D341Med (cell line): ENCODE measurements around the gene METRNL.
"Not testable (repeated sequence)": the region's sequence is repeated elsewhere in the genome, so short reads cannot be mapped to it uniquely, and the experiment has no call there.

Experiments
- DNase-seq: peaks from one replicate; pipeline ENCODE4 v3.0.0; 2012; ENCODE audit warnings: low spot score

The METRNL gene

GRCh38 chr17:83107656-83108048, 28.2 kb downstream of the METRNL start:
- DNase-seq: no peak

- no peak for DNase-seq
These were observed 29.3 kb downstream of the METRNL start for GRCh38 chr17:83108709-83109108.

GRCh38 chr17:83109386-83109785, 30.0 kb downstream of the METRNL start:
- DNase-seq: no peak

GRCh38 chr17:83109793-83110645, 30.6 kb downstream of the METRNL start:
- no peak for DNase-seq

DNA sequence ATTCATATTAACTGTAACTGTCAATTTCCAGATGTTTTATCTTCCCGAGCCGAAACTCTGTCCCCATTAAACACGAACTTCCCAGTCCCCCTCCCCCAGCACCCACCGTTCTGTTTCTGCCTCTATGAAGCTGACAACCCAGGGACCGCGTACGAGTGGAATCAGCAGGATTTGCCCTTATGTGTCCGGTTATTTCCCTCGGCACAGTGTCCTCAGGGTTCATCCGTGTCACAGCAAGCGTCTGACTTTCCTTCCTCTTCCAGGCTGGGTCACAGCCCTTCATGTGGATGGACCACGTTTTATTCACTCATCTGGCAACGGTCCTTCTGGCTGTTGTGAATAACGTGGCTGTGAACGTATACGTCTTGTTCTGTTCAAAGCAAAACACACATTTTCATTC, 31.3 kb downstream of the METRNL start:
- no peak for DNase-seq

DNA sequence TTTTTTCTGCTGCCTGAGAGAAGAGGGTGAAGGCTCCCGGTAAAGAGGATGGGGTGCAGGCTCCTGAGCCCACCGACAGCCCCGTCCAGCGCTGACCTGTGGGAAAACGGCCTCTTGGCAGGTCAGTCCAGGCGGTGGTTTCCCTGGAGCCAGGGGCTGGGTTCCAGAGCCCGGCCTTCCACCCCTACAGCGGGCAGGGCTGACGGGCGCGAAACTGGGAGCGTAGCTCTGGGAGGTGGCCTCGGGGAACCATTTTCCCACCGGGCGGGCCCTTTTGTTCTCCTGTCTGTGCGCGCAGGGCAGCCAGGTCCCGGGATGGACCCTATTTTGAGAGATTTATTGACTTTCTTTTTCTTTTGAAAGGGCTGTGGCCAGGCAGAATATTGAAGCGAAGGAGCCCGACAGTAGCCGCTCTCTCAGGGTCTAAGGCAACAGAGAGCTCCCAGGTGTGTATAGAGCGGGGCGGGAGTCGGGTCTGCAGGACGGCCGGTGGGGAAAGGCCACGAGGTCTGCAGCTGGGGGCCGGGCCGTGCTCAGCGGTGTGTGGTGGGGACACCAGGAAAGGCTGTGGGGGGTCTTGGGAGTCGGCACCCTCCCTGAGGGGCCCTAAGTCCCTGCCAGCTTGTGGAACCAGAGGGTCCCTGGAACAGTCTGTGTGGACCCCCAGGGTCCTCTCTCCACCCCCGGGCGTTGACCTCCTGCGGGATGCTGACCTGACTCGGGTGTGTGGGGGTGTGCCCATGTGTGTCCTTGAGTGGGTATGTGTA, 32.3 kb downstream of the METRNL start:
- no peak for DNase-seq

DNA sequence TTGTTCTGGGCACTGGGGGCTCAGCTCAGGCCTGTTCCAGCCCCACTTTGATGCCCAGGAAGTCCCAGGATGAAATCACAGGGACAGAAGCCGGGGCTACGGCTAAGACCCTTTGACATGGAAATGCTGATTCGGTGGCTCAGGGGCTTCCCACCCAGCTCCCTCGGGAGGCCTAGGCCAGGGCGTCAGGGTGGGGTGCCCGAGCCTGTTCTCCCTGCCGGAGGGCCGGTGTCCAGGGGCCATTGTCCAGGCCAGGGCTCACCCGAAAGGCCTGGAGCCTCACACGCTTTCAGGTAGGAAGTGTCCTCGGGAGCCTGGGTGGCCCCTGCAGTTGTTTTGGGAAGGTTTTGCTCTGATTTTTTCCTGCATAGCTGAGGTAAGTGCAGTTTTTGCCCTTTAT, 34.0 kb downstream of the METRNL start:
- DNase-seq: no peak

DNA sequence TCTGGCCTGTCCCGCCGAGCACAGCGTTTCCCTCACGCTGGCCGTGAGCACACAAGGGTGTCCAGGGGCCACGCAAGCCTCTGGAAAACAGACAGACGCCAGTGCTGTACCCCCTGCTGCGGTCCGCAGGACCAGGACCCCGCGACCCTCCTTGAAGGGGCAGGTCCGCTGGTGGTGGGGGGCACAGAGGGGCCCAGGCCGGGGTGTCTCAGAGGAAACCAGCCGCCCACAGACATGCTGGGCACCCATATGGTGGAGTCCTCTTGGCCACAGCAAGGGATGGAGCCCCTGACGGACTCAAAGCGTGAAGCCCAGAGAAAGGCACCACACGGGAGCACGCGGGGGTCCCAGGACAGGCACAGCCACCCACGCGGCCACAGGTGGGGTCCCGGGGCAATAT, 34.4 kb downstream of the METRNL start:
- DNase-seq: no peak

GRCh38 chr17:83114706-83115105, 35.3 kb downstream of the METRNL start:
- DNase-seq: no peak

DNA sequence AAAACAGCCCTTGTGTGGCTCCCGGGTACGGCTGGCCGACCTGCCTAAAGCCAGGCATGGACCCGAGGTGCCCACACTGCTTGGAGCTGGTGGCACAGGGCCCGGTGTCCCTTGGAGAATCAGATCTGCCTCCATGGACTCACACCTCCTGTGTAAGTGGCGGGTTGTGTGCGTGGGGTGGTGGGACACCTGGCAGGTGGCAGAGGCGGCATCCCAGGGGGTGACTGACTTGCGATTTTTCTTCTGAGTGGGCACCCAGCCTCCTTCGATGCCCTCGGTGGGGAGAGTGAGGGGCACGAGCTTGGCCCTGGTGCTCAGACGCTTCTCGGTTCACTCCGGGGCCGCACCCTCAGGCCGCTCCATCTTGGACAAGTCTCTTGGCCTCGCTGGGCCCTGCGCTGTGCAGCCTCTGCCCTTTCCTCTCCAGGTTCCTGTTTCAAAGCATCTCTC, 35.8 kb downstream of the METRNL start:
- no peak for DNase-seq

GRCh38 chr17:83115832-83116231, 36.4 kb downstream of the METRNL start:
- DNase-seq: no peak

GRCh38 chr17:83116311-83116771, 36.9 kb downstream of the METRNL start:
- no peak for DNase-seq

DNA sequence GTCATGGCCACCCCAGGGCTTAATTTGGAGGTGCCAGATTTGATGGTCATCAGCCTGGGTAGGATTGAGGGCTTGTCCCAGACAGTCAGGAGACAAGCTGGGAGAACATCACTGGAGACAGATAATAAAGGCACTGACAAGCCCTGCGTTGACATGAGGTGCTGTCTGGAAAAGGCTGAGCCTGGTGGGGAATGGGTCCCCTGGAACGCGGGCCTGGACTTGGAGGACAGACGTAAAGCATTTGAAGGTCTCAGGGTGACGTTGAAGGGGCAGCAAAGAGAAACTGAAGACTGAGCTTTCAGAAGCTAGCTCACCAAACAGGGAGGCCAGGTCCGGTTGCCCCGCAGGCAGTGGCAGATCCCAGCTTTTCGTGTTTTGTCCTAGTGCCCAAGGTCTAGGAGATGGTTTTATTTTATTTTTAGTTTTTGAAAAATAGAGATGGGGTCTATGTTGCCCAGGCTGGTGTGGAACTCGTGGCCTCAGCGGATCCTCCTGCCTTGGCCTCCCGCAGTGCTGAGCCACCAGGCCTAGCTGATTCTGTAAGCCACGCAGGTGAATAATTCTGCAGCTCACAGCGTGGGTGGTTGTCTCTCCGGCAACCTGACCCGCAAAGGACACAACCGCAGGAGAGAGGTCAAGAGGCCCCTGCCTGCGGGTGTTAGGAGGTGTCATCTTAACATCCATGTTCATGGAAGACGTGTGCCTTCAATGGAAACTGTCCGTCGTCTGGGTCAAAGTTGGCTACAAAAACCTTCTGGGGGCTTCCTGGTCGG, 37.6 kb downstream of the METRNL start:
- no peak for DNase-seq

- DNase-seq: no peak
These were observed 38.2 kb downstream of the METRNL start for GRCh38 chr17:83117583-83117982.

- no peak for DNase-seq
These were observed 38.8 kb downstream of the METRNL start for GRCh38 chr17:83118071-83118841.

DNA sequence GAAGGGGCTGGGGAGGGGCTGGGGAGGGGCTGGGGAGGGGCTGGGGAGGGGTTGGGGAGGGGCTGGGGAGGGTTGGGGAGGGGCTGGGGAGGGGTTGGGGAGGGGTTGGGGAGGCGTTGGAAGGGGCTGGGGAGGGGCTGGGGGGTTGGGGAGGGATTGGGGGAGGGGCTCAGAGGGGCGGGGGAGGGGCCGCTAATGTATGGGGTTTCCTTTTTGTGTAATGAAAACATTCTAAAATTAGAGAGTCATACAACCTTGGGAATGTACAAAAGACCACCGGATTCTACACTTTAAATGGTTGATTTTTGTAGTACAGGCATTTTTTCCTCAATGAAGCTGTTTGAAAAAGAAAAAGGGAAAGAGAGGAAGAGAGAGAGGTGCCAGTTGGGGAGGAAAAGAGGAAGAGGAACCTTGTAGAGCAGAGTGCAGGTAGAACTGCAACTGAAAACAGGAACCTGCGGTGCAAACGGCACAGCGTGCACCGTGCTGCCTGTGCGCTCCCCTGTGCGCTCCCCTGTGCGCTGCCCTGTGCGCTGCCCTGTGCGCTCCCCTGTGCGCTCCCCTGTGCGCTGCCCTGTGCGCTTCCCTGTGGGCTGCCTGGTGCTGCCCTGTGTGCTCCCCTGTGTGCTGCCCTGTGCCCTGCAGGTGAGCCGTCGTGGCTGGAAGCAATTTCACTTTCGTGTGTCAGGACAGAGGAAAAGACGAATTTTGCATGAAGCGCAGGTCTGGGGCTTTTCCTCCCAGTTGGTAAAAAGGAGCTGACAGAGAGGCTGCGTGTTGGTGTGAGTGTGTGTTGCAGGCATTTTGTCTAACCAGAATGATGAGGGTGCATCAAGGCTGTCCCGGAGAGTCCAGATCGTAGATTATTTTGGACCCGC, 40.8 kb downstream of the METRNL start:
- DNase-seq: no peak

- DNase-seq: not testable (repeated sequence)
These were observed 42.1 kb downstream of the METRNL start for GRCh38 chr17:83121473-83121872.

GRCh38 chr17:83121921-83122820, 42.8 kb downstream of the METRNL start:
- no peak for DNase-seq

- DNase-seq: no peak
These were observed 43.4 kb downstream of the METRNL start for GRCh38 chr17:83122834-83123233.
